ENCODE results near the gene MPP2.

DNA sequence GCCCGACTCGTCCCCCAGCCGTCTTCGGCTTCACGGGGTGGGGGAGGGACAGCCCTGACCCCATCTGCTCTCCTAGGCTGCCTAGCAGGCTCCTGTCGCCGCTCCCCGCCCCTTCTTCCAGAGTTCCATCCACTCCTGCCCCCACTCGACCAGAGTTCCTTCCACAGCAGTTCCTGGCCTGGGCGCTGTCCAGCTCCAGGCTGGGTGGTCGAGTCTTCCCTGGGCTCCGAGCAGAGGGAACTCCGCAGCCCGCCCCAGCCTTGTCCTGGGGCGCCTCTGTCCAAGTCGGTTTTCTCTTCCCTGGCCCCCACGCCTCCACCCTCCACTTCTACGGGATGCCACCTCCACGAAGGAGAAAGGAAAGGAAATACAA is 45.0 kb upstream of the MPP2 start:
- TF ChIP-seq, protein P1, sequence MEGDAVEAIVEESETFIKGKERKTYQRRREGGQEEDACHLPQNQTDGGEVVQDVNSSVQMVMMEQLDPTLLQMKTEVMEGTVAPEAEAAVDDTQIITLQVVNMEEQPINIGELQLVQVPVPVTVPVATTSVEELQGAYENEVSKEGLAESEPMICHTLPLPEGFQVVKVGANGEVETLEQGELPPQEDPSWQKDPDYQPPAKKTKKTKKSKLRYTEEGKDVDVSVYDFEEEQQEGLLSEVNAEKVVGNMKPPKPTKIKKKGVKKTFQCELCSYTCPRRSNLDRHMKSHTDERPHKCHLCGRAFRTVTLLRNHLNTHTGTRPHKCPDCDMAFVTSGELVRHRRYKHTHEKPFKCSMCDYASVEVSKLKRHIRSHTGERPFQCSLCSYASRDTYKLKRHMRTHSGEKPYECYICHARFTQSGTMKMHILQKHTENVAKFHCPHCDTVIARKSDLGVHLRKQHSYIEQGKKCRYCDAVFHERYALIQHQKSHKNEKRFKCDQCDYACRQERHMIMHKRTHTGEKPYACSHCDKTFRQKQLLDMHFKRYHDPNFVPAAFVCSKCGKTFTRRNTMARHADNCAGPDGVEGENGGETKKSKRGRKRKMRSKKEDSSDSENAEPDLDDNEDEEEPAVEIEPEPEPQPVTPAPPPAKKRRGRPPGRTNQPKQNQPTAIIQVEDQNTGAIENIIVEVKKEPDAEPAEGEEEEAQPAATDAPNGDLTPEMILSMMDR (IDR thresholded peaks at IDR 0.05; ENCODE audit: low read depth, low read length, poor library complexity, severe bottlenecking): no peak
- TF ChIP-seq EZH2phosphoT487 (IDR thresholded peaks at IDR 0.05; ENCODE audit: borderline replicate concordance, low read length): no peak
